Right renal cortex interstitium (tissue), 3 donors: ENCODE measurements around the gene VWA8. TPM values are rescaled to one million over a fixed set of nuclear protein-coding genes. Genes with fewer than 3 reads are reported as not detected.
A peak's percentile ranks its signal among the peaks of the same experiment; 100 is the strongest.

Experiments
- DNase-seq, 3 donors: peaks; one replicate each; pipeline ENCODE4 v3.0.0-alpha.2; 2013; ENCODE audit warnings: low read depth in 3 of 3, low spot score in 2 of 3
- polyA plus RNA-seq, 3 donors: library from polyadenylated mRNA; unstranded; fragments of 120-200 nt; gene quantifications; one replicate each; pipeline ENCODE4 v1.2.1, GENCODE V29; 2013; ENCODE audit not compliant: insufficient read length in 3 of 3

The VWA8 gene
- polyA plus RNA-seq, 3 donors = 20.5 to 23.8 (median 21.5) TPM

- no peak for DNase-seq
Observed at GRCh38 chr13:41568143-41568971, 392.6 kb downstream of the VWA8 start.

DNA sequence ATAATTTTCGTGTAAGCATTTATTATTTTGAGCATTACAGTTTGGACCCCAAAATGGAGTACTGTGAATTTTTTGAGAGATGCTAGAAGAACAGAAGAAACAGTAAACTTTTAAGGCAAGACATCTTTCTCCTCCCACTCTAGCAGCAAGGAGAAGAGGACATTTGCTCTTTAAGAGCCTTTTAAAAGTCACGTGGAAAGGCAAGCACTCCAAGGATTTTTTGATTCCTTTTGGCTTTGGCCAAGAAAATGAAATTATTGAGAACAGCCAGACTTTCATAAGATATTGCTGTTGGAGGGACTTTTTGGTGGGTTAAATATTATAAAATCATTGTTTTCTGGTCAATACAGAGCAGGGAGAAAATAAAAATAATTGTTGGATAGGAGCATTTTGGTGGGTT, 393.5 kb downstream of the VWA8 start:
- DNase-seq = no peak

GRCh38 chr13:41565846-41566245, 395.1 kb downstream of the VWA8 start:
- DNase-seq = no peak

DNA sequence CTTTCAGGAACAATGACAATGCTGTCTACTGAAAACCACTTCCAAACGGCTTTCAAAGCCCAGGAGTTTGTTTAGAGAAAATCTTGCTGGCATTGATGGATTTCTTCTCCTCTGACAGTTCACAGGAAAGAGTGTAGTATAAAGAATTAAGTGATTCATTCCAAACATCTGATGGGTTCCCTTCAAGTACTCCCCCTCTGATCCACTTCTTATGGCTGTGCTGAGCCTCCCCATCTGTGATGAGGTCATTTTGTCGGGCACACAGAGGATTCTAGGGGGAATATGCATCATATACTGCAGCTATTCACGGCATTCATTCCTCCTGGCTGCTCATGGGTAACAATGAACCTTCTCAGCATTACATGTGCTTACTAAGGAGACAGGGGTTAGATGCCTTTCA, 395.7 kb downstream of the VWA8 start:
- DNase-seq = peak in 2 of 3 donors; percentile 12 to 26

DNA sequence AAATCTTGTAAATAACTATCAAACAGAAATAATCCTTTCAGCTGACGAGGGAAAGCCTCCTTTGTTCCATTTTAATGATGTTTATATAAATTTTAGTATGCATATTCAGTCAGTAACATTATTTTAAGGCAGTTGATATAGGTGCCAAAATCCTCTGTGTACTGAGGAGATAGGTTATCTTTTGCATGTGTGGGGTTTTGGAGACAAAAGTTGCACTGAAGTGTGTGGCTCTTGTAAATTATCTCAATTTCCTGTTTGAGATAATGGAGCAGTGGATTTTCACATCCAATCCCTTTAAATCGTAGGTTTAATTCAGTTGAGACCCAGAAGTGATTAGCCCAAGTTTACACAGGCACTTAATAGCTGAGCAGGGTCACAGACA, 396.9 kb downstream of the VWA8 start:
- DNase-seq = no peak

GRCh38 chr13:41563341-41563983, 397.4 kb downstream of the VWA8 start:
- DNase-seq = no peak

GRCh38 chr13:41562541-41563178, 398.2 kb downstream of the VWA8 start:
- no peak for DNase-seq

DNA sequence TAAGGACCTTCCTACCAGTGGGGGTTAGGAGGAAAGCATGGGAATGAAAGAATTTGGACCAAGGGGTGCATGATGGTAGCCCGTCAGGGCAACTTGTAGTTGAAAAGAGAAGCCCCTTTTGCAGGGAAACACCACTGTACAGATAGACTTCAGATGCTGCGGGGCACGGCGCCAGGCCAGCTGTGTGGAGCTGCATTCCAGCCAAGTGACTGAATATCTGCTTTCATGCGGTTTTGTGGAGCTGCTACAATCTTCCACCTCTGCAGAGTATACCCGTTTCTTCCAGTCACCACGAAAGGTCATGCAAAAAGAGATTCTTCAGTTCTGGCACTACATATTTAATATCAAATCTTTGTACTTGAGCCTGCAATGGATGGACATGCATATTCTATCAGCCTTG, 398.8 kb downstream of the VWA8 start:
- DNase-seq = no peak

DNA sequence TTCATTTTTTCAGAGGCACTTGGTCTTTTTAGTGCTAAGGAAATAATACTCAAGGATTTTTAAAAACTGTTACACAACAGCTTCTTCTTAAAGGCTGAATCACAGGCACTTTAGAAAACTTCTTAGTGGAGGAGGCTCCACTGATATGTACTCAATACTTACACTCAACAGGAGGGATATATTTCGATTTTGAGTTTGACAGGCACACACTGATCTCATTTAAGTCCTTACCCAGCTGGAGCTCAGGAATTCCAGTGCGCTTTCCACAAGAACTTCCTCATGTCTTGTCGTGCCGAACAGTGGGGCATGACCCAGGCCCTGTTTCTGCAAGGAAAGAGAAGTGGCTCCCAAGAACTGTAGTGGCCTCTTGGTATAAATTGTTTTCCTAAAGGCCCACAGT, 399.7 kb downstream of the VWA8 start:
- no peak for DNase-seq

DNA sequence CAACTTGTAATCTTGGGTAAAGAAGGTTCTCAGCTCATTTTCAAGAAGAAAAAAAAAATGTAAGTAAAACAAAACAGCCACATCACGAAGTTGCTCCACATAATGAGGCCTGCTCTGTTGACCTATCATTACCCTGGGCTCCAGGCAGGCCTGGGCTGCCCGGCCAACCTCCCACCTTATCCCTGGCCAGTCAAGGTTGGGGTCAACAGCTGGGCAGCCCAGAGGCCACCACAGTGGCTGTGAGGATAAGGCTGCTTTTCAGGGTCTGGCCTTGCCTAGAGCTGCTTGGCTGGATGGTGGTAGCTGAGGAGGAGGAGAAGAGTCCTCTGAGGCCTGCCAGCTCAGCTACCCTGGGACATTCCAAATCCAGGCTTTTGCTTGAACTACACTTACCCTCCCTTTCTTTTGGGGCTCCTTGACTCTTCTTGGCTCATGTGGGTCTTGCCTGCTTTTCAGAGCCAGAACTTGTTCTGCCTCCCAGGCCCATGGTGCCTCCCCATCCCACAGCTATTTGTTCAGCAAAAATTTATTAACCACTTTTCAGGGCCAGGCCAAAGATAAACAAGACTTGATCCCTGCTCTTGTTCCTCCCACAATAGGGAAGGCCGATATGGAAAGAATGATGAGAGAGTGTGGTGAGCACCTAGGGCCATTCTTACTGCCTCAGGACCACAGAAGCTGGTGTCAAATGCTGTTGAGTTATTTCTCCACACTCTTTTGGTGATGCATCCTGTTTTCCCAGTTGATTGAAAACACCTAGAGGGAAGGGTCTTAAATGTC, 401.9 kb downstream of the VWA8 start:
- no peak for DNase-seq

GRCh38 chr13:41557719-41558118, 403.2 kb downstream of the VWA8 start:
- DNase-seq = no peak

DNA sequence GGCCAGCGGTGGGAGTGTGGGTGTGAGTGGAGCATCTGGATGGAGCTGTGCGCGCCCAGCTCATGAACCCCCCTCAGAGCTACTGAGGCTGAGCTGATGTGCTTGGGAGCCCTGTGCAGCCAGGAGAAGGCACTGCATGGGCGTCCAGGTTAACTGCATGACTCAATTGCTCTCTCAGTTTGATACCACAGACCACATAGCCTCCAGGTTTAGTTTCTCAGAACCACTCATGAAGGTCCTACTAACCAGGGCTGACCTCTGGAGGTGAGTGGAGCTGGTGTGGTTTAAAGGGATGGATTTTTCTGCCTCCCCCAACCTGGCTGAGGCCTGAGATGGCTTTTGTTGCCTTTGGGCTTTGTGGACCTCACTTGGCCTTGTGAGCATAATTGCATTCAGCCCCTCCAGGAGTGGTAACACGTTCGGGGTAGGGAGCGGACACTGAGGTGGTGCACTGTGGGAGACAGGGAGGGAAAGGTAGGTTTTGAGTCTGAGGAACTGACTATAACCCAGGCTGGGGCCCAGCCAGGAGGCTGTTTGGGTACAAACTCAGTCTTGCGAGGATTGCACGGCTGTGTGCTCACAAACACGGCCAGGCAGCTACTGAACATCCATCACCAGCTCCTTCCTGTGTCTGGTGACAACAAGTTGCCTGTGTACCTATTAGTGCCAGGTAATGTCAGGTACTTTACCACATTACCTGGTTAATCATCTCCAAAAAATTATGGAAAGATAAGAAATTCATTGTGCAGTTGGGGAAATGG, 406.1 kb downstream of the VWA8 start:
- no peak for DNase-seq

- DNase-seq = no peak
Observed at GRCh38 chr13:41554180-41554579, 406.7 kb downstream of the VWA8 start.

DNA sequence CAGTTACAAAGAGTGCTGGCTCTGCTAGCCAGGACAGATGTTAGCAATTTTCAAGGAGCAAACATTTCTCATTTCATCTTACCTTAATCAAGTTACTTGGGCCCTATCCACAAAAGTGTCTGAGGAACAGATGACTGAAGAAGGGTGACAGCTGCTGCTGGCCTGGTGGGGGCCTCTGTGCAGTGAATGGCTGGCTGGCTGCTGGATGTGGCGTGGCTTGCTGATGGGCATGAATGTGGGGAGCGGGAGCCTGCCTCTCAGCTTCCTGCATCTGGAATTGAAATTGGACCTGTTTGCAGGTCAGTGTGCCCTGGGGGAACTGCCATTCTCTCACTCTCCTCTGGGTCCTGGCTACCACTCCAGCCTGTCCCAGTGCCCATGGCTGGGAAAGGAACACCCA, 408.9 kb downstream of the VWA8 start:
- DNase-seq = no peak

GRCh38 chr13:41550276-41550675, 410.6 kb downstream of the VWA8 start:
- DNase-seq = no peak

DNA sequence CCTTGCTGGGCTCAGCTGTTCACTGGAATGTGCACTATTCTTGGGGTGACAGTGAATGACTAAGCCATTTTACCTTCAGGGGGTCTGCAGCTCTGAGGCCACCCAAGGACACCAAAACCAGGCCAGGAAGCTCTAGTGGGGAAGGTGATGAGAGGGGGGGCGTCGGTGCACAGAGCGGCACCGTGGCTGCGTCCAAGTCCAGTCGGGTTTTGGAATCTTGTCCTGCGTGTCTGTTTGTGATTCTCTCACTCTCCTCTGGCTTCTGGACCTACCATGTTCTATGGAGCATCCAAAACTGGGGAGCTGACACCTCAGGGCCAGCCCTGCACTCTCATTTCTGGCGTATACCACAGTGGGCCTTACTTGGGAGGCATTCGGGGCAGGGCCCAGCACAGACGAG, 411.4 kb downstream of the VWA8 start:
- DNase-seq = no peak

DNA sequence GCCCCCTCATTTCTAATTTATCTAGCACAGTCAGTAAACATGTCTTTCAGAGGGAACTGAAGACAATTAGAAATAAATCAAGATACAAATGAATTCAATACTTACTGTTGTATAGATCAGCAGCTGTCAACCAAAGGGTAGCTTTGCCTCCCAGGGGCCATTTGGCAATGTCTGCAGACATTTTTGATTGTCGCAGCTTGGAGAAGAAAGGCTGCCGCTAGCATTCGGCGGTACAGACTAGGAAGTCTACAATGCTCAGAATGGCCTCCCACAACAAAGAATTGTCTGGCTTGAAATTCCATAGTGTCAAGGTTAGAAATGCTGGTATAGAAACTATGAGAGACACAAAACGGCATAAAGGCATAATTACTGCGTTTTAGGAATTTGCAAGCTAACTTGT, 412.0 kb downstream of the VWA8 start:
- no peak for DNase-seq

GRCh38 chr13:41548031-41548430, 412.9 kb downstream of the VWA8 start:
- DNase-seq = no peak

DNA sequence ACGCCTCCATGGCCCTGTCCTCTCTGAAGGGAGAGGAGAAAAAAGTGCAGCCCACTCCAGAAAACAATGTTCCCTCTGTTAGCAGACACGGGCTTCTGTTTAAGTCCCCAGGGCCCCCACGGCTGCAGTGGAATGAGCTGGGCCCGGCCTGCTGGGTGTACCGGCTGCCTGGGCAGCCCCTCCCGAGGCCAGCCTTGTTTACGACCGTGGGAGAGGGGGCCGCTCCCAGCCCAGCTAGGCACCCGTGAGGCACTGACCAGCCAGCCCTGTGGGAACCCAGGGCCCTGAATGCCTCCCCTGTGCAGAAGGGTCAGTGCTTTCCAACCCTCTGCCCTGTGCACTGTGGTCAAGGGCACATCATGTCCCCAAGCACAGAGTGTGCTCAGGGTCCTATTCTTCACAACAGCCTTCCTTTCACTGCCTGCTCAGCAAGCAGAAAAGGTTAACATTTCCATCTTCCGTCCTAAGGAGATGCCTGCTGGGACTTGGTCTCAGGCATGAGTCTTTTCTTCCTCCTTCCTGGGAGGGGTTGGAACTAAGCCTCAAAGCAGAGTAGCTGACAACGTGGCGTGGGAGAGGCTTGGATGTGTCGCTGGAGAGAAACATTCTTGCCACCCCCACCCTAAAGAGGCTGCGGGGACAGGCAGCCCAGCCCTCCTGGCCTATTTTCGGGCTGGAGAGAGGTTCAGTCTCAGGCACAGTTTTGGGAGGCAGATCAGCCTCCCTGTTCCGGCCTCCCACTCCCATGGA, 413.5 kb downstream of the VWA8 start:
- DNase-seq = no peak
